LNCaP clone FGC (cell line): ENCODE results near the gene SLC30A10.

Experiments
- DNase-seq: peaks from one replicate; pipeline ENCODE4 v3.0.0-alpha.2; 2011; ENCODE audit warnings: low read depth
- H3K4me3 ChIP-seq: 2 replicates; pipeline ENCODE4 v1.5.1; 2011; ENCODE audit warnings: mild to moderate bottlenecking, low read depth, low read length, control low read depth
- CTCF ChIP-seq: IDR thresholded peaks from 2 replicates; pipeline ENCODE4 v1.5.1; 2012; ENCODE audit warnings: mild to moderate bottlenecking; ENCODE audit not compliant: control insufficient read depth, insufficient read depth; ENCODE audit errors: extremely low read depth

SLC30A10 gene

DNA sequence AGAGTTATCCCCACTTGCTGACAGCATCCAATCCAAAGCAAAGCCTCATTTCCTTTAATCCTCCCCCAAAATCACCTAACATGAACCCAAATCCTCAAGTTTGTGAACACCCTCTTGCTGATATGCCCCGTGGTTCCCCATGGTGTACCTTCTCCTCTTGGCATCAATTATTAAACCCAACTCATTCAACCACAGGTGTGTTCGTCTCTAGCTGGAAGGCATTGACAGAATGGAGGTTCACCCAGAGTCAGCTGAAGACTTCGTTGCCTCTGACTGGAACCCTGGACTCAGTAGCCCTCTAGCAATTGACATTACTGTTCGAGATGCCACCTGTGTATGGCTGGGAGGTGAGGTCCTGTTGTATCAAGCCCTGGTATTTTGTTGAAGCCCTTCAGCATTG, 22.8 kb downstream of the SLC30A10 start:
- no peak overlapping the region for H3K4me3 ChIP-seq
- TF ChIP-seq CTCF = no peak
- no peak for DNase-seq

GRCh38 chr1:219904934-219905333, 23.4 kb downstream of the SLC30A10 start:
- H3K4me3 ChIP-seq = no peak overlapping the region
- no peak for DNase-seq
- TF ChIP-seq CTCF = no peak

GRCh38 chr1:219903353-219903871, 24.9 kb downstream of the SLC30A10 start:
- DNase-seq = no peak
- no peak for TF ChIP-seq CTCF
- no peak overlapping the region for H3K4me3 ChIP-seq

- no peak overlapping the region for H3K4me3 ChIP-seq
- no peak for TF ChIP-seq CTCF
Measured at GRCh38 chr1:219902951-219903350, 25.4 kb downstream of the SLC30A10 start.

GRCh38 chr1:219900882-219901281, 27.5 kb downstream of the SLC30A10 start:
- H3K4me3 ChIP-seq = no peak overlapping the region
- DNase-seq = no peak
- TF ChIP-seq CTCF = no peak

More at GRCh38 chr1:219902951-219903350, 25.4 kb downstream of the SLC30A10 start:
- DNase-seq = no peak

GRCh38 chr1:219900201-219900600, 28.2 kb downstream of the SLC30A10 start:
- H3K4me3 ChIP-seq = no peak overlapping the region
- peak; percentile 54 for DNase-seq
- TF ChIP-seq CTCF = no peak

DNA sequence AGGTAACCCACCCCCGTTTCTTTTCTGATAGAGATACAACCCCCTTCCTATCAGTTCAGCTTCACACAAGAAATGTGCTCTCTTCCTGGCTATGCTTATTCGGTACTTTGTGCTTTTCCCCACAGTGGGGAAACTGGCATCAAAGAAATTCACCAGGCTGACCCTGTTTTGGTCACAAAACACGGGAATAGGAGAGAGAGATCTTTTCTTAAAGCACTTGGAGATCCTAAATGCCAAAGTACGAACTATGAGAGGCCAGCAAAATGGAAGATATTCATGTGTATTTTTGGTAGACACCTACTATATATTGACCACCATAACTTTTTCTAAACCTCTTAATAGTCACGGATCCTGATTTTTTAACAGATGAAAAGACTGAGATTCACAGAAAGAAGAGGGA, 30.0 kb downstream of the SLC30A10 start:
- no peak overlapping the region for H3K4me3 ChIP-seq
- DNase-seq = no peak
- TF ChIP-seq CTCF = no peak
